Effector memory CD4-positive, alpha-beta T cell (primary cell): Measurements from ENCODE around the gene DAB1.

Source experiments
- DNase-seq, 3 donors: peaks; one replicate each; pipeline ENCODE4 v3.0.0-alpha.2; 2020
- H3K27ac ChIP-seq: 2 replicates; pipeline ENCODE4 v1.7.0; 2013; ENCODE audit warnings: mild to moderate bottlenecking, low read length, moderate library complexity; ENCODE audit not compliant: insufficient read depth, poor library complexity, severe bottlenecking
- H3K27me3 ChIP-seq: replicated peaks from 2 replicates; pipeline ENCODE4 v1.7.0; 2013; ENCODE audit warnings: mild to moderate bottlenecking, low read length; ENCODE audit not compliant: insufficient read depth, control insufficient read depth, poor library complexity, severe bottlenecking
- H3K36me3 ChIP-seq: 2 replicates; pipeline ENCODE4 v1.7.0; 2013; ENCODE audit warnings: mild to moderate bottlenecking, low read length, moderate library complexity; ENCODE audit not compliant: control insufficient read depth, insufficient read depth
- H3K4me1 ChIP-seq: 2 replicates; pipeline ENCODE4 v1.7.0; 2013; ENCODE audit warnings: low read length, mild to moderate bottlenecking; ENCODE audit not compliant: control insufficient read depth, insufficient read depth, poor library complexity, severe bottlenecking
- H3K4me3 ChIP-seq: 2 replicates; pipeline ENCODE4 v1.7.0; 2013; ENCODE audit warnings: low read length, low read depth, mild to moderate bottlenecking; ENCODE audit not compliant: insufficient read depth, poor library complexity, severe bottlenecking
- H3K9me3 ChIP-seq: 2 replicates; pipeline ENCODE4 v1.7.0; 2013; ENCODE audit warnings: mild to moderate bottlenecking, low read length, moderate library complexity; ENCODE audit not compliant: control insufficient read depth

DAB1 gene

DNA sequence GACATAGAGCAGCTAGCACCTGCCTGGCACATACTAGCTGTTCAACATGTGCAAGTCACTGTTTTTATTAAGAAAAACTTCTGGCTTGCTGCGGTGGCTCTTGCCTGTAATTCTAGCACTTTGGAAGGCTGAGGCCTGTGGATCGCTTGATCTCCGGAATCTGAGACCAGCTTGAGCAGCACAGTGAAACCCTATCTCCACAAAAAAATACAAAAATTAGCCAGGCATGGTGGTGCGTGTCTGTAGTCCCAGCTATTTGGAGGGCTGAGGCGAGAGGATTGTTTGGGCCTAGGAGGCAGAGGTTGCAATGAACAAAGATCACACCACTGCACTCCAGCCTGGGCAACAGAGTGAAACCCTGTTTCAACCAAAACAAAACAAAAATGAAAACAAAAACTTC lies 430.4 kb downstream of the DAB1 start:
- H3K27ac ChIP-seq = no peak overlapping the region
- no peak overlapping the region for H3K4me3 ChIP-seq
- no peaks in the 10 kb centered on the region for H3K4me1 ChIP-seq
- no peaks in the 10 kb centered on the region for H3K36me3 ChIP-seq
- no peak for DNase-seq
- no peaks in the 10 kb centered on the region for H3K9me3 ChIP-seq
- no peaks in the 10 kb centered on the region for H3K27me3 ChIP-seq

DNA sequence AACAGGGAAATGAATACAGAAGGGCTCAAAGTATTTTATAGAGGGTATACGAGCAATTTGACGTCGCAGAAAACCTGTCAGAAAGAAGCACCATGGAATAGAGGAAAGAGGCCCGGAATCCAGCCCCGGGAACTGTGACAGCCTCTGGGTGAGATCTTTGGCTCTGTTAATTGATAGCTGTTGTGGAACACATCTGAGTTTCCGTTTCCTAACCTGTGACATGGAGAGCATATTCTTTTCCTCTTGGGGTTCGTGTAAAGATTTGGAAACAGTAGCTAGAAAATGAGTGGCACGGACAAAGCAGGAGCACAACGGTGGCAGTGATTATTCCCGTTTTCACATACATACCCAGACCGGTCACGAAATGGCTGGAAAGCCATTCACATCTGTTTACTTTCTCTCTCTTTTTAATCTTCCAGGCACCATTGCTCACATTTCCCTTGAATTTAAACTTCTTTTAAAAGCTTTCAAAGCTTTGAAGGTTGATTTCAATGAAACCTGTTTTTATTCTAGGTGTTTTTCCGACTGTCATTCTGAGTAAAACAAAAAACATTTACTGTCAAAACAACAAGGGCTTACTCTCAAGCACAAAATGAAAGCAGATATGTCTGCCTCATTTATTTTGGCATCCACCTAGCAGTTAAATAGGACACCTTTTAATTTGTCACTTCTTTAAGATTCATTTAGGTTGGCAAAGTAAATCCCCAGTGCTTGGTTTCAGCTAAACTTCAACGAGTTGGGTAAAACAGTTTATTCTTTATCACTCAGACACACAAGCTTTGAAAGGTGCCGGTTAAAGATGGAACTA lies 431.3 kb downstream of the DAB1 start:
- Histone ChIP-seq H3K36me3 (no peaks in the 10 kb centered on the region), H3K4me1 (no peaks in the 10 kb centered on the region), H3K9me3 (no peaks in the 10 kb centered on the region), H3K27ac (no peak overlapping the region), H3K27me3 (no peaks in the 10 kb centered on the region), H3K4me3 (no peak overlapping the region)
- DNase-seq = no peak

DNA sequence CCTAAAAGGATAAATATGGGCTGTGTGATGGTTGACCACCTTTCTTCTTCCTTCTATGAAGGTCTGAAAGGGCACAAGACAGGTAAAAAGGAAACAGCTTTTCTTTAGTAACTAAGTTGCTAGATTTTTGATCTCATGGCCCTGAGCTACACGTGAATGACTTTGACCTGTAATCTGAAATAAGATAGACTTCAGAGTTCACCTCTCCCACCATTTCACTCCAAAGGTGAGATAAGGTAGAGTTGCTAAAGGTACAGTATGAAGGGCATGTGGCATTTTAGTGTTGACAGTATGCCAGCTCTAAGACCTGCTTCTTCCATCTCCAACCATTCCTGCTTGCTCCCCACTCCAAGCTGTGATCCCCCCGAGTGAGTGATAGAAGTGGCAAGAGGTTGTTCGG lies 432.3 kb downstream of the DAB1 start:
- no peaks in the 10 kb centered on the region for H3K4me1 ChIP-seq
- H3K9me3 ChIP-seq = no peaks in the 10 kb centered on the region
- H3K4me3 ChIP-seq = no peak overlapping the region
- H3K27me3 ChIP-seq = no peaks in the 10 kb centered on the region
- no peak for DNase-seq
- no peaks in the 10 kb centered on the region for H3K36me3 ChIP-seq
- H3K27ac ChIP-seq = no peak overlapping the region

DNA sequence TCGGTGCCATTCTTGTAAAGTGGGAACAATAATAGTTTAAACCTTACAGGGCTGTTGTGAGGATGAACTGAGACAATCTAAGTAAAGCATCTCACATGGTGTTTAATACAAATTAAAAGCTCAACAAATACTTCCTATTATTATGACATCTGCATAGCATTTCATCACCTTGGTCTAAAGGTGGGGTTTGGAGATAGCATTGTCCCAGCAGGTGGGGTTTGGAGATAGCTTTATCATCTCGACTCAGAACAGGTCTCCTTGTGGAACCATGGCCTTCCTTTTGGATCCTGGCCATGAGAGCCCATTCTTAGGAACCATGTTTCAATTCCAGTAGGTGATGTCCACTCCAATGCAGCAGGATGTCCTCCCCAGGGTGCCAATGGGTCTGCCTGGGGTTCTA lies 437.5 kb downstream of the DAB1 start:
- Histone ChIP-seq H3K27me3 (no peaks in the 10 kb centered on the region), H3K27ac (no peak overlapping the region), H3K4me1 (no peaks in the 10 kb centered on the region), H3K36me3 (no peaks in the 10 kb centered on the region), H3K4me3 (no peak overlapping the region), H3K9me3 (no peaks in the 10 kb centered on the region)
- no peak for DNase-seq

DNA sequence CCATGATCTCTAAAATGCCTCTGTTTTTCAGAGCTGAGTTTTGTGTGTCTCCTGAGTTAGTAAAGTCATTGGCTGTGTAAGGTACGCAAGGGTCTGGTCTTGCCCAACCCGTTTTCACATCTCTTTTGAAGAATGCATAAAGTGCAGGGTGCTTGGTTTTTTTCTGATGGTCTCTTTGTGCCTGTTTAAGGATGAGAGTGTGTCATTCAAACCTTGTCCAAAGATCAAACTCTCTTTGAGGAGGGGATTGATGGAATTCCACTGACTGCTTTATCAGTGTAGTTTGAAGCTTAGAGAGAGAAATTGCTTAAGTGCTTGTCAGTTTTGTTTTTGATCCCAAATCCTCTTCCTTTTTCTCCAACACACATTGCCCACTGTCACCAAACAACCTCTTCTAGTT lies 438.0 kb downstream of the DAB1 start:
- no peak for DNase-seq

DNA sequence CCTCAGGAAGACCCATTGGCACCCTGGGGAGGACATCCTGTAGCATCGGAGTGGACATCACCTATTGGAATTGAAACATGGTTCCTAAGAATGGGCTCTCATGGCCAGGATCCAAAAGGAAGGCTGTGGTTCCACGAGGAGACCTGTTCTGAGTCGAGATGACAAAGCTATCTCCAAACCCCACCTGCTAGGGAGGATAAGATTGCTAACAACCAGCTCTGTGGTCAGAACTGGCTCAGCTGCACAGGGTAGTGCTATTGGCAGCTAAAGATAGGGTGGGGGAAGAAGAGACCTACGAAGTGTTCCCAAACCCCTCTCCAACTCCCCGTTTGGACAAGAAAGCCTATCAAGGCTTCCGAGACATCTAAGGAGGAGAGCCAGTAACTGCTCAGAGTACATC lies 440.4 kb downstream of the DAB1 start:
- Histone ChIP-seq H3K36me3 (no peaks in the 10 kb centered on the region), H3K9me3 (no peaks in the 10 kb centered on the region), H3K27ac (no peak overlapping the region), H3K4me1 (no peaks in the 10 kb centered on the region), H3K4me3 (no peak overlapping the region), H3K27me3 (no peaks in the 10 kb centered on the region)
- DNase-seq = no peak

More for the DNA sequence above, 438.0 kb downstream of the DAB1 start:
- no peaks in the 10 kb centered on the region for H3K4me1 ChIP-seq
- no peaks in the 10 kb centered on the region for H3K36me3 ChIP-seq
- H3K4me3 ChIP-seq = no peak overlapping the region
- H3K9me3 ChIP-seq = no peaks in the 10 kb centered on the region
- no peak overlapping the region for H3K27ac ChIP-seq
- H3K27me3 ChIP-seq = no peaks in the 10 kb centered on the region

DNA sequence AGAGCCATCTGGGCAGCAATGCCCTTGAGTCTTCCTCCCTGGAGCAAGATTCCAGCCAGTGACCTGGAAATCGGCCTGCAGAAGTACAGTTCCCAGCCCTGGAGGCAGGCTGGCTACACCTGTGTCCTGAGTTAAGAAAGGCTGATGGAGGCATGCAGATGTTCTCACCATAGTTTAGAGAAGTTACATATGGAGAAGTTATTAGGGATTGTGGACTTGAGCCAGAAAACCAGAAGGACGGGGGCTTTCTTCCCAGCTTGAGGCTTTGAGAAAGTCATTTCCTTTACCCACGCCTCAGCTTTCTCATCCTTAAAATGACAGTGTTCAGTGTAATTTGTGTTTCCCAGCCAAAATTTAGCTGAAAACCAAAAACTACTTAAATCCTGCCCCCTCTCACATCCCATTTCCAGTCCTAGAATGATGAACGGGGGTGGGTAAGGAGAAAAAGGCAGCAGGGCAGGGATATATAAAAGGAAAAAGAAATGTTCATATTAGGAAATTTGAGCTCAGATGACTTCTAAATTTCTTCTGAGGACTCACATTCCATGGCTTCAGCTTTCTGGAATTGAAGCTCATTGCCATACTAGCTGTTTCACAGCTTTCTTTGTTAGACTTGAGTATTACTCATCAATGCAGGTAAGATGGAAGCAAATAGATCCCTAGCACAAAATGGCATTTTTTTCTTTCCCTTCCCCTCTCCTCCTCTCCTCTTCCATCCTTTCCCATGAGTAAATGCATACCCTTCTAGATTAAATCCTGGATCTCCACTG lies 443.7 kb downstream of the DAB1 start:
- no peak for DNase-seq
- Histone ChIP-seq H3K27ac (no peak overlapping the region), H3K4me1 (no peaks in the 10 kb centered on the region), H3K4me3 (no peak overlapping the region), H3K27me3 (no peaks in the 10 kb centered on the region), H3K36me3 (no peaks in the 10 kb centered on the region), H3K9me3 (no peaks in the 10 kb centered on the region)

DNA sequence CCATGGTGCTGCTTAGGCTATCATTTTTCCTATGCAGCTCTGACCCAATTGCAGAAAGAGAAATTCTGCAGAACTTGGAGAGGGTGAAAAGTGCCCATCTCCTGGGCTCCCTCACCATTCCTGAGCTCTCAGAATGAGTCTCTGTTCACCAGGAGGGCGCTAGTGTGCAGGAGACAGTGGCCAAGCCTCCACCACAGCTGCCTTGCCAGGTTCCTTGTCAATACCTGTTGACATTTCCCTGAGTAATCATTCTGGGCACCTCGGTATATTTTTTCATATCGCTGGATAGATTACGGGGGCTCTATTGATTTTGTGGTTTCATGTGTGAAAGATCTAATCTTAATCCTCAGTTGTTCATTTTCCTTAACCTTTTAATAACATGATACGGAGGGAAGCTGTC lies 445.0 kb downstream of the DAB1 start:
- DNase-seq = no peak
- H3K9me3 ChIP-seq = no peaks in the 10 kb centered on the region
- H3K27ac ChIP-seq = no peak overlapping the region
- H3K4me1 ChIP-seq = no peaks in the 10 kb centered on the region
- no peaks in the 10 kb centered on the region for H3K36me3 ChIP-seq
- no peaks in the 10 kb centered on the region for H3K27me3 ChIP-seq
- no peak overlapping the region for H3K4me3 ChIP-seq

DNA sequence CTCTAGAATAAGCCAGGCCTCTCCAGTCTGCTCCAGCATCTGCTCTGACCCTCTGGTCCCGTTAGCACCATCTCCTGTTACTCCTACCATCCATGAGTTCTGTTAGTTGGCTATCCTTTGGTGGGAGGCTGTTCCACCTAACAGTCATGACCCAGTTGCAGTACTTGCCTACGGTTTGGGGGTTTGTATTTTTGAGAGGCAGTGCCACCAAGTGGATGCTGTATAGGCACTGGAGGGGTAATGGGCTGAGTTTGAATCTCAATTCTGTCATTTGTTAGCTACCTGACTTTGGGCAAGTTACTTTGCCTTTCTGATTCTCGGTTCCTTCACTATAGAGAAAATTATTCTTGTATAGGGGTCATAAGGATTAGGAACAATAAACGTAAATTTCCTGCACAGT lies 445.9 kb downstream of the DAB1 start:
- DNase-seq = no peak
- Histone ChIP-seq H3K4me3 (no peak overlapping the region), H3K36me3 (no peaks in the 10 kb centered on the region), H3K4me1 (no peaks in the 10 kb centered on the region), H3K27ac (no peak overlapping the region), H3K27me3 (no peaks in the 10 kb centered on the region), H3K9me3 (no peaks in the 10 kb centered on the region)

DNA sequence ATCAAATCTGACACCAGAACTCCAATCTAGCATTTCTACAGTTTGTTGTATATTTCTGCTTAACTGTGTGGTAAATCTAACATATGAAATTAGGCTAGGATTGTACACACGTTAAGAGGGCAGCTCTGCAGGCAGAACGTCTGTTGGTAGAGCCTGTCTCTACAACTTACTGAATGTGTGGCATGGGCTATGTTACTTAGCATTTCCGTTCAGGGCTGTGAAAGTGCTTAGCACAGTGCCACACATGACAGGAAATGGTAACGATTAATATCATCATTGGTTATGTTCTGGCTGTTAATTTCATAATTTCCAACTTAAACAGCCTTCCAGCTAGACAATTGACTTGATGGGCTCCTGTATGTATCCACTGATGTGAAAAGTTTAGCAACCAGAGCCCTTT lies 448.4 kb downstream of the DAB1 start:
- Histone ChIP-seq H3K27me3 (no peaks in the 10 kb centered on the region), H3K36me3 (no peaks in the 10 kb centered on the region), H3K4me3 (no peak overlapping the region), H3K4me1 (no peaks in the 10 kb centered on the region), H3K9me3 (no peaks in the 10 kb centered on the region), H3K27ac (no peak overlapping the region)
- DNase-seq = no peak
